AG04450 (cell line): ENCODE measurements around the gene ZNF532. TPM values are rescaled to one million over a fixed set of nuclear protein-coding genes. Genes with fewer than 3 reads are reported as not detected.
A peak's percentile ranks its signal among the peaks of the same experiment; 100 is the strongest.

Experiments used
- CTCF ChIA-PET: fragments of 300-600, 350-600 bp; formaldehyde crosslinking; extraction: SDS; loops from one replicate; lab custom pipeline; 2022; ENCODE audit warnings: antibody characterized with exemption, inconsistent platforms; lab: Charles Lee
- POLR2A ChIA-PET: fragments of 350-600 bp; formaldehyde crosslinking; extraction: SDS; loops from one replicate; lab custom pipeline; 2021; ENCODE audit warnings: antibody characterized with exemption, inconsistent platforms; lab: Yijun Ruan, JAX
- DNase-seq: peaks from one replicate; pipeline ENCODE4 v3.0.0-alpha.2; 2011; ENCODE audit warnings: low read depth, low spot score
- H3K27ac ChIP-seq: one replicate; pipeline ENCODE4 v1.5.1; 2012; ENCODE audit warnings: low read depth, low read length, control low read depth
- H3K27me3 ChIP-seq: one replicate; pipeline ENCODE4 v1.6.0; 2012; ENCODE audit warnings: low read length; ENCODE audit not compliant: control insufficient read depth, insufficient read depth
- H3K4me3 ChIP-seq: 2 replicates; pipeline ENCODE4 v1.5.1; 2011; ENCODE audit warnings: mild to moderate bottlenecking, low read depth, low read length, control low read depth
- H3K9me3 ChIP-seq: 2 replicates; pipeline ENCODE4 v1.5.1; 2012; ENCODE audit warnings: low read length; ENCODE audit not compliant: control insufficient read depth, insufficient read depth
- polyA minus RNA-seq: library from RNA; depleted of rRNA, polyadenylated mRNA; stranded (reverse); fragments of >200 nt; gene quantifications from 2 replicates; pipeline ENCODE4 v1.2.3, GENCODE V29; 2011; rRNA and poly(A)+ RNA removed
- polyA plus RNA-seq: library from polyadenylated mRNA; depleted of rRNA; stranded (reverse); fragments of >200 nt; gene quantifications from 2 replicates; pipeline ENCODE4 v1.2.3, GENCODE V29; 2011; rRNA removed
- TF ChIP-seq, protein P1 (sequence below): IDR thresholded peaks from 2 replicates; pipeline ENCODE4 v1.5.1; 2011; ENCODE audit warnings: low read depth, low read length, control low read depth, inconsistent platforms

Gene ZNF532, protein sequence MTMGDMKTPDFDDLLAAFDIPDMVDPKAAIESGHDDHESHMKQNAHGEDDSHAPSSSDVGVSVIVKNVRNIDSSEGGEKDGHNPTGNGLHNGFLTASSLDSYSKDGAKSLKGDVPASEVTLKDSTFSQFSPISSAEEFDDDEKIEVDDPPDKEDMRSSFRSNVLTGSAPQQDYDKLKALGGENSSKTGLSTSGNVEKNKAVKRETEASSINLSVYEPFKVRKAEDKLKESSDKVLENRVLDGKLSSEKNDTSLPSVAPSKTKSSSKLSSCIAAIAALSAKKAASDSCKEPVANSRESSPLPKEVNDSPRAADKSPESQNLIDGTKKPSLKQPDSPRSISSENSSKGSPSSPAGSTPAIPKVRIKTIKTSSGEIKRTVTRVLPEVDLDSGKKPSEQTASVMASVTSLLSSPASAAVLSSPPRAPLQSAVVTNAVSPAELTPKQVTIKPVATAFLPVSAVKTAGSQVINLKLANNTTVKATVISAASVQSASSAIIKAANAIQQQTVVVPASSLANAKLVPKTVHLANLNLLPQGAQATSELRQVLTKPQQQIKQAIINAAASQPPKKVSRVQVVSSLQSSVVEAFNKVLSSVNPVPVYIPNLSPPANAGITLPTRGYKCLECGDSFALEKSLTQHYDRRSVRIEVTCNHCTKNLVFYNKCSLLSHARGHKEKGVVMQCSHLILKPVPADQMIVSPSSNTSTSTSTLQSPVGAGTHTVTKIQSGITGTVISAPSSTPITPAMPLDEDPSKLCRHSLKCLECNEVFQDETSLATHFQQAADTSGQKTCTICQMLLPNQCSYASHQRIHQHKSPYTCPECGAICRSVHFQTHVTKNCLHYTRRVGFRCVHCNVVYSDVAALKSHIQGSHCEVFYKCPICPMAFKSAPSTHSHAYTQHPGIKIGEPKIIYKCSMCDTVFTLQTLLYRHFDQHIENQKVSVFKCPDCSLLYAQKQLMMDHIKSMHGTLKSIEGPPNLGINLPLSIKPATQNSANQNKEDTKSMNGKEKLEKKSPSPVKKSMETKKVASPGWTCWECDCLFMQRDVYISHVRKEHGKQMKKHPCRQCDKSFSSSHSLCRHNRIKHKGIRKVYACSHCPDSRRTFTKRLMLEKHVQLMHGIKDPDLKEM (N-terminal part only)
- polyA plus RNA-seq = 68.7 and 69.7 TPM in 2 replicates
- polyA minus RNA-seq = 140 and 153 TPM in 2 replicates

DNA sequence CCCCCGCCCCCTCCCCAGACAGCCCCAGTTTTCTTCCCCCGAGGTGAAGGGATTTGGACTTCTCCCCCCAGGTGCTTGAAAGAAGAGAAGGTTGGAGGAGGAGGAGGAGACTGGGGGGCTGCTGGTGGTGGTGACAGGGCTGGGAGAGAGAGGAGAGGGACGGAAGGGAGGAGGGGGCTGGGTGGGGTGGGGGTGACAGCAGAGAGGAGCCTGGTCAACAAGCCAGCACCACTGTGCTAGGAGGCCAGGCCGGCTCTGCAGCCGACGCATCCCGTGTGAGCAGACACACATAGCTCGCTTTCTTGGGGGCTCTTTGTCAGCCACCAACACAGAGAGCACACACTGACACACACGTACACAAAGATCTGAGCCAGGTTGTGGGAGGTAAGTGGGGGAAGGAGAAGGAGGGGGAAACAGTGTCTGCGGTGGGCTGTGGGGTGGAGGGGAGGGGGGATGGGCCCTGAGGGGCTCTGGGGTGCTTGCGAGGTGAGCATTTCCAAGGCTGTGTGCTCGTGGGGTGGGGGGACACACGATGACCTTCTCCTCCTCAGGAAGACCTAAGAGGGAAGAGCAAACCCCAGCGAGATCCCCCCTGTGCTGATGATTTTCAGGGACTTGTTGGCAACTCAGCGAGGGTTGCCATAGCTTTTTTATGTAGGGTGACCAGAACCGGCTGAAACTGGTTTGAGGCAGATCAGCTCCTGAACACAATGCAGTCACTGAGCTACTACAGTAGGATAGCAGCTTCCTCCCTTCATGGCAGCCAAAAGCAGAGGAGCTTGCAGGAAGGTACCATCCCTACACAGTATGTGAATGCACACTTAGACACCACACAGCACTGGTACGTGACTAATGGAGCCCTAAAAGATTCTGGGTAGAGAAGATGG is at the start of gene ZNF532:
Gene ZNF532 (plus strand): TSS at position 732 of the 887 bp plus-strand sequence. CDS start 53,411 bp downstream, outside the sequence.
- no peaks in the 10 kb centered on the region for H3K27me3 ChIP-seq
- peak within 1 kb of the TSS; percentile 54 for H3K4me3 ChIP-seq
- TF ChIP-seq, protein P1, sequence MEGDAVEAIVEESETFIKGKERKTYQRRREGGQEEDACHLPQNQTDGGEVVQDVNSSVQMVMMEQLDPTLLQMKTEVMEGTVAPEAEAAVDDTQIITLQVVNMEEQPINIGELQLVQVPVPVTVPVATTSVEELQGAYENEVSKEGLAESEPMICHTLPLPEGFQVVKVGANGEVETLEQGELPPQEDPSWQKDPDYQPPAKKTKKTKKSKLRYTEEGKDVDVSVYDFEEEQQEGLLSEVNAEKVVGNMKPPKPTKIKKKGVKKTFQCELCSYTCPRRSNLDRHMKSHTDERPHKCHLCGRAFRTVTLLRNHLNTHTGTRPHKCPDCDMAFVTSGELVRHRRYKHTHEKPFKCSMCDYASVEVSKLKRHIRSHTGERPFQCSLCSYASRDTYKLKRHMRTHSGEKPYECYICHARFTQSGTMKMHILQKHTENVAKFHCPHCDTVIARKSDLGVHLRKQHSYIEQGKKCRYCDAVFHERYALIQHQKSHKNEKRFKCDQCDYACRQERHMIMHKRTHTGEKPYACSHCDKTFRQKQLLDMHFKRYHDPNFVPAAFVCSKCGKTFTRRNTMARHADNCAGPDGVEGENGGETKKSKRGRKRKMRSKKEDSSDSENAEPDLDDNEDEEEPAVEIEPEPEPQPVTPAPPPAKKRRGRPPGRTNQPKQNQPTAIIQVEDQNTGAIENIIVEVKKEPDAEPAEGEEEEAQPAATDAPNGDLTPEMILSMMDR = no peak
- CTCF ChIA-PET = no interaction called here
- H3K9me3 ChIP-seq = peaks cover 2% of the 10 kb centered on the region; the same call in 1 of the 2 replicates
- DNase-seq = peak; percentile 33
- POLR2A ChIA-PET = interaction anchor here (0.6 to 1.5 kb wide), 3 partner anchors 75 to 83 kb away, joined by 3 to 4 read pairs (median 3); no protein-coding TSS in a partner anchor
- H3K27ac ChIP-seq = peak within 1 kb of the TSS; percentile 62

DNA sequence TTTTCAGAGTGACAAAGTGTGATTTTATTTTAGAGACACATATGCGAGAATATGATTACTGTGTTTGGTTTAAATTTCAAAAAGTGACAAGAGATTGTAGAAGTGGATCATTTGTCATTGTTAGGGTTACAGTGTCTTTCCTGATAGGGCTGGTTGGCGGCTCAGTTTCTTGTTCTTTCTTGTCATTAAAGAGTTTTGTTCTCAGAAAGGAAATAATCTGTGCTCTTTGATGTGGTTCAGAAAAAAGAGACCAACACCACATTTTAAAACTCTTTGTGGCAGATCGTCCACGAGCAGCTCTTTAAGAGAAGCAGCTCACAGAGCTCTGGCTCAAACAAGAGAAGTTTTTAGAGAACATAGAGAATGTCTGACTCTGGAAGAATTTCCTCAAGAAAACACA is 45.6 kb upstream of the ZNF532 start:
- ChIA-PET CTCF (interaction anchor here (1.3 to 1.4 kb wide), 2 partner anchors 55 to 250 kb away, joined by 4 read pairs; no protein-coding TSS in a partner anchor), POLR2A (no interaction called here)
- H3K27ac ChIP-seq = no peak overlapping the region
- no peaks in the 10 kb centered on the region; the same call in 1 of the 2 replicates for H3K9me3 ChIP-seq
- TF ChIP-seq, protein P1 = no peak
- no peaks in the 10 kb centered on the region for H3K27me3 ChIP-seq
- no peak for DNase-seq
- no peak overlapping the region for H3K4me3 ChIP-seq

DNA sequence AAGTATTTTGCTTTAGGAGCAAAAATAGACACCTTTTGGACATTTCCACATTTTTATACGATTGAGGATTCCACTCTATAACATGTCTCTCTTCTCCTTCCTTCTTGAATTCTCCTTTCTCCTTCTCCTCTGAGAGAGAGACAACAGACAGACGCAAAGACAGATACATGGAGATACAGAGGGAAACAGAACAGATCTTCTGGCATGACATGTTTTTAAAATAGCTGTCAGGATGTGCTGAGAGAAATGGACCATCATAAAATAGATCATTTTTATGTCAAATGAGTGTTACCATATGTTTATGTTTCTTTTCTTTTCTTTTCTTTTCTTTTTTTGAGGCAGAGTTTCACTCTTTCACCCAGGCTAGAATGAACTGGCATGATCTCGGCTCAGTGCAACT is 44.4 kb upstream of the ZNF532 start:
- H3K4me3 ChIP-seq = no peak overlapping the region
- POLR2A ChIA-PET = no interaction called here
- TF ChIP-seq, protein P1 = no peak
- no peaks in the 10 kb centered on the region for H3K27me3 ChIP-seq
- CTCF ChIA-PET = interaction anchor here (0.6 to 1.4 kb wide), 2 partner anchors 56 to 512 kb away, joined by 3 to 4 read pairs; no protein-coding TSS in a partner anchor
- DNase-seq = no peak
- H3K27ac ChIP-seq = no peak overlapping the region
- H3K9me3 ChIP-seq = no peaks in the 10 kb centered on the region; the same call in 1 of the 2 replicates

DNA sequence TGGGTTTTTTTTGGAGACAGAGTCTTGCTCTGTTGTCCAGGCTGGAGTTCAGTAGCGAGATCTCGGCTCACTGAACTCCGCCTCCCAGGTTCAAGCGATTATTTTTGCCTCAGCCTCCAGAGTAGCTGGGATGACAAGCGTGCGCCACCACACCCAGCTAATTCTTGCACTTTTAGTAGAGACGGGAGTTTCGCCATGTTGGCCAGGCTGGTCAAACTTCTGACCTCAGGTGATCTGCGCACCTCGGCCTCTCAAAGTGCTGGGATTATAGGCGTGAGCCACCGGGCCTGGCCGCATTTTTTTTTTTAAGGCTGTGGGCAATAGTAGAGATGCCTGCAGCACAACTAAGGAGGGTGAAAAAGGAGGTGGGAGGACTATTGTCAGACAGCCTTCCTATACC is 41.7 kb upstream of the ZNF532 start:
- Histone ChIP-seq H3K27me3 (no peaks in the 10 kb centered on the region), H3K4me3 (no peak overlapping the region), H3K9me3 (peaks cover 6% of the 10 kb centered on the region), H3K27ac (no peak overlapping the region)
- ChIA-PET CTCF (no interaction called here), POLR2A (no interaction called here)
- no peak for DNase-seq
- TF ChIP-seq, protein P1 = no peak
